Measurements from ENCODE around the gene PCDHGA12.
"Not testable (repeated sequence)": the region's sequence is repeated elsewhere in the genome, so short reads cannot be mapped to it uniquely, and the experiment has no call there.

Gene PCDHGA12

GRCh38 chr5:141409598-141410306, 20.6 kb upstream of the PCDHGA12 start:
- no peak for DNase-seq

- no peak for DNase-seq
Observed at GRCh38 chr5:141411575-141411974, 18.7 kb upstream of the PCDHGA12 start.

GRCh38 chr5:141412854-141413539, 17.3 kb upstream of the PCDHGA12 start, which contains the start of gene PCDHGA10:
PCDHGA10 (plus strand) TSS chr5:141412987; CDS start chr5:141413176, 189 bp downstream.
- peak; percentile 63 for DNase-seq

GRCh38 chr5:141413540-141414069, 16.7 kb upstream of the PCDHGA12 start:
- no peak for DNase-seq

GRCh38 chr5:141414548-141415274, 15.6 kb upstream of the PCDHGA12 start:
- DNase-seq, result not testable (repeated sequence)

DNA sequence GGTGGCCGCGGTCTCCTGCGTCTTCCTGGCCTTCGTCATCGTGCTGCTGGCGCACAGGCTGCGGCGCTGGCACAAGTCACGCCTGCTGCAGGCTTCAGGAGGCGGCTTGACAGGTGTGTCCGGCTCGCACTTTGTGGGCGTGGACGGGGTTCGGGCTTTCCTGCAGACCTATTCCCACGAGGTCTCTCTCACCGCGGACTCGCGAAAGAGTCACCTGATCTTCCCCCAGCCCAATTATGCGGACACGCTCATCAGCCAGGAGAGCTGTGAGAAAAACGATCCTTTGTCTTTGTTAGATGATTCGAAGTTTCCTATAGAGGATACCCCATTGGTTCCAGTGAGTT, 15.1 kb upstream of the PCDHGA12 start:
- not testable (repeated sequence) for DNase-seq

DNA sequence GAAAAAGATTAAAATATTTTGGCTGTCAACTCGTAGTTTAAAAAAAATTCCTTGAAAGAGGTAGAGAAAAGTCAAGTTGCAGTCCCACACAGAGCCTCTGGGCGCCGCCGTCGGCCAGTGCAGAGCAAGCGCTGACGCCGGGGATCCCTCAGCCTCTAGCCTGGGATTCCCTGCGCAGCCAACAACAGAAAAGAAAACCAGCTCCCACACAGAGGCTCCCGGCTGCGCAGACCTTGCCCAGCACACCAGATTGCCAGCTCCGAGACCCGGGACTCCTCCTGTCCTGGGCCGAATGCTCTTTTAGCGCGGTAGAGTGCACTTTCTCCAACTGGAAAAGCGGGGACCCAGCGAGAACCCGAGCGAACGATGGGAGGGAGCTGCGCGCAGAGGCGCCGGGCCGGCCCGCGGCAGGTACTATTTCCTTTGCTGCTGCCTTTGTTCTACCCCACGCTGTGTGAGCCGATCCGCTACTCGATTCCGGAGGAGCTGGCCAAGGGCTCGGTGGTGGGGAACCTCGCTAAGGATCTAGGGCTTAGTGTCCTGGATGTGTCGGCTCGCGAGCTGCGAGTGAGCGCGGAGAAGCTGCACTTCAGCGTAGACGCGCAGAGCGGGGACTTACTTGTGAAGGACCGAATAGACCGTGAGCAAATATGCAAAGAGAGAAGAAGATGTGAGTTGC, 12.7 kb upstream of the PCDHGA12 start, which contains the start of gene PCDHGB7:
TSS of gene PCDHGB7 (plus strand) at position 184 of the 679 bp plus-strand sequence. CDS start at position 367, 183 bp downstream.
- peak; percentile 53 for DNase-seq

- DNase-seq, result no peak
Observed at GRCh38 chr5:141419074-141419880, 11.0 kb upstream of the PCDHGA12 start.

DNA sequence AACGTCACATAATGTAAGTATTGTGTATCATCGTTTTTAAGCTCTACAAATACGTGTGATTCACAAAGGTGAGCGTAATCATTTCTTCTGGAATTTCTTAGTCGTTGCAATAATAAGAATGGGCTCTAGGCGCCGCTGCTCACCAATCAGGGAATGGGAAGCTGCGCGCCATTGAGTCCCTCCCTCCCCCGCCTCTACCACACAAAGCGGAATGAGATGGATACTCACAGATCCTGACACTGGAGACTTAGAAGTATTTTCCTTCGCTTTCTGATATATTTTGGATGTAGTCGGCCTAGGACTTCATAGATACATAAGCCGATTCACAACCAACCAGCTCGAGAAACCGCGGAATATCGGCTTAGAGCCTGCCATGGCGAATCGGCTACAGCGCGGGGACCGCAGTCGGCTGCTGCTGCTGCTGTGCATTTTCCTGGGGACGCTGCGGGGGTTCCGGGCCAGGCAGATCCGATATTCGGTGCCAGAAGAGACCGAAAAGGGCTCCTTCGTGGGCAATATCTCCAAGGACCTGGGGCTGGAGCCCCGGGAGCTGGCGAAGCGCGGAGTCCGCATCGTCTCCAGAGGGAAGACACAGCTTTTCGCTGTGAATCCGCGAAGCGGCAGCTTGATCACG, 9.3 kb upstream of the PCDHGA12 start, which contains the start of gene PCDHGA11:
TSS of gene PCDHGA11 (plus strand) at position 197 of the 634 bp plus-strand sequence. CDS start at position 374, 177 bp downstream.
- DNase-seq, result peak; percentile 53

- DNase-seq, result no peak
Observed at GRCh38 chr5:141421489-141421855, 8.8 kb upstream of the PCDHGA12 start.

- DNase-seq, result no peak
Observed at GRCh38 chr5:141422742-141423291, 7.5 kb upstream of the PCDHGA12 start.

DNA sequence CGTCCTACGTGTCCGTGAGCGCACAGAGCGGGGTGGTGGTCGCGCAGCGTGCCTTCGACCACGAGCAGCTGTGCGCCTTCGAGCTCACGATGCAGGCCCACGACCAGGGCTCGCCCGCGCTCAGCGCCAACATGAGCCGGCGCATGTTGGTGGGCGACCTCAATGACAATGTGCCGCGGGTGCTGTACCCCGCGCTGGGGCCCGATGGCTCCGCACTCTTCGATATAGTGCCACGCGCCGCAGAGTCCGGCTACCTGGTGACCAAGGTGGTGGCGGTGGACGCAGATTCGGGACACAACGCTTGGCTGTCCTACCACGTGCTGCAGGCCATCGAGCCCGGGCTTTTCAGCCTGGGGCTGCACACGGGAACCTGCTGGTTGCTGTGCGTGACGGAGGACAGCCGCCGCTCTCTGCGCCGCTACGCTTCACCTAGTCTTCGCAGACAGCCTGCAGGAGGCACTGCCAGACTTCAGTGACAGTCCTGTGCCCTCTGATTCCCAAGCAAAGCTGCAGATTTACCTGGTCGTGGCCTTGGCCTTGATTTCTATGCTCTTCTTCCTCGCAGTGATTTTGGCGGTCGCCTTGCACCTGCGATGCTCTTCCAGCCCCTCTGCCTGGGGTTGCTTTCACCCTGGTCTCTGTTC, 2.4 kb upstream of the PCDHGA12 start:
- DNase-seq, result no peak

DNA sequence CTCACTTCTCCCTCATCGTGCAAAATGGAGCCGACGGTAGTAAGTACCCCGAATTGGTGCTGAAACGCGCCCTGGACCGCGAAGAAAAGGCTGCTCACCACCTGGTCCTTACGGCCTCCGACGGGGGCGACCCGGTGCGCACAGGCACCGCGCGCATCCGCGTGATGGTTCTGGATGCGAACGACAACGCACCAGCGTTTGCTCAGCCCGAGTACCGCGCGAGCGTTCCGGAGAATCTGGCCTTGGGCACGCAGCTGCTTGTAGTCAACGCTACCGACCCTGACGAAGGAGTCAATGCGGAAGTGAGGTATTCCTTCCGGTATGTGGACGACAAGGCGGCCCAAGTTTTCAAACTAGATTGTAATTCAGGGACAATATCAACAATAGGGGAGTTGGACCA, 979 bp downstream of the PCDHGA12 start:
- DNase-seq, result no peak

DNA sequence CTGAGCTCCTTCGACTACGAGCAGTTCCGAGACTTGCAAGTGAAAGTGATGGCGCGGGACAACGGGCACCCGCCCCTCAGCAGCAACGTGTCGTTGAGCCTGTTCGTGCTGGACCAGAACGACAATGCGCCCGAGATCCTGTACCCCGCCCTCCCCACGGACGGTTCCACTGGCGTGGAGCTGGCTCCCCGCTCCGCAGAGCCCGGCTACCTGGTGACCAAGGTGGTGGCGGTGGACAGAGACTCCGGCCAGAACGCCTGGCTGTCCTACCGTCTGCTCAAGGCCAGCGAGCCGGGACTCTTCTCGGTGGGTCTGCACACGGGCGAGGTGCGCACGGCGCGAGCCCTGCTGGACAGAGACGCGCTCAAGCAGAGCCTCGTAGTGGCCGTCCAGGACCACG, 2.0 kb downstream of the PCDHGA12 start:
- DNase-seq, result not testable (repeated sequence)

DNA sequence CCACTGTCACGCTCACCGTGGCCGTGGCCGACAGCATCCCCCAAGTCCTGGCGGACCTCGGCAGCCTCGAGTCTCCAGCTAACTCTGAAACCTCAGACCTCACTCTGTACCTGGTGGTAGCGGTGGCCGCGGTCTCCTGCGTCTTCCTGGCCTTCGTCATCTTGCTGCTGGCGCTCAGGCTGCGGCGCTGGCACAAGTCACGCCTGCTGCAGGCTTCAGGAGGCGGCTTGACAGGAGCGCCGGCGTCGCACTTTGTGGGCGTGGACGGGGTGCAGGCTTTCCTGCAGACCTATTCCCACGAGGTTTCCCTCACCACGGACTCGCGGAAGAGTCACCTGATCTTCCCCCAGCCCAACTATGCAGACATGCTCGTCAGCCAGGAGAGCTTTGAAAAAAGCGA, 2.4 kb downstream of the PCDHGA12 start:
- DNase-seq, result not testable (repeated sequence)

DNA sequence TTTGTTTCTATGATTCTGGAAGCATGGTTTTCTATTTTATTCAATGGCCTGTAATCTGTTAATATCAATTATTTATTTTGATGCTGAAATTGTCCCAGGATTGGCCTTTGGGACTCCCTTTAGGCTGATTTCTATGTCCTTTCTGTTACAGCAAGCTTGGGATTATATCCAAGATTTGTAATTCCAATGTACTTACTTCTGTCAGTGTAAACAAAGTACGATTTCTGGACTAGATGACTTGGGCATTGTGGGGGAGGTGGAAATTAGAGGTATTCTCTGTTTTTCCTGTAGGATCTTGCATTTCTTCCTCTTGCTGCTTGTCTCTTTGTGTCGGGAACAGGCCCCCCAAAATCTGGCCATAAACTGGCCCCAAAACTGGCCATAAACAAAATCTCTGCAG, 3.7 kb downstream of the PCDHGA12 start:
- no peak for DNase-seq

DNA sequence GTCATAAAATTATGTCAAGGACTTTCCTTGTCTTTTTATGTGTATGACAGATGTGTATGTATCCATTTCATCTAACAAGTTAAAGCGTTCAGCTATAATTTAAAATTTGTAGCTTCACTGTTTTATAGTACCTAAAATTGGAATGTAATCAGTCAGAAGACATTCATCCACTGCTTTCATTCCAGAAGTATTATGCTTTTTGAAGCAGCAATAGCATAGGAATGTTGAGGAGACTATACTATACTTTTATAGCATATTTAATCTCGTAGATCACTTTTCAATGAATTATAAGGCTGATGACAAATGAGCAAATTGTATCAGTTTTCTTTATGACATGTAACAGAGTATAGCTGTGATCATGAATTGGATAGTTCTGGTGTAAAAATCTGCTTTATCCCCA, 6.9 kb downstream of the PCDHGA12 start:
- no peak for DNase-seq

- no peak for DNase-seq
Observed at GRCh38 chr5:141439411-141440141, 9.3 kb downstream of the PCDHGA12 start.

DNA sequence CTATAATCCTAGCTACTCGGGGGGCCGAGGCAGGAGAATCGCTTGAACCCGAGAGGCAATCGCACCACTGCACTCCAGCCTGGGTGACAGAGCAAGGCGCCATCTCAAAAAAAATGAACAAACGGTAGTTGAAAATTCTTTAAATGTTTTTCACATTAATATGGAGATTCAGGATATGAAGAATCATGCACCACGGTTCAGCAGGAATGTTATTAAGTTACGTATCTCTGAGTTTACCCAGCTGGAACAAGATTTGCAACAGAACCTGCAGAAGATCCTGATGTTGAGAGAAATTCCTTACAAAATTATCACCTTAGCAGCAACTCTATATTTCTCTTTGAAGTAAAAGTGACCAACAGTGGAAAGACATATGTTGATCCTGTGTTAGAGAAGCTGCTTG, 10.0 kb downstream of the PCDHGA12 start:
- no peak for DNase-seq
